ENCODE measurements around the gene RPS6KC1.
"Not testable (repeated sequence)": the region's sequence is repeated elsewhere in the genome, so short reads cannot be mapped to it uniquely, and the experiment has no call there.

Gene RPS6KC1, protein sequence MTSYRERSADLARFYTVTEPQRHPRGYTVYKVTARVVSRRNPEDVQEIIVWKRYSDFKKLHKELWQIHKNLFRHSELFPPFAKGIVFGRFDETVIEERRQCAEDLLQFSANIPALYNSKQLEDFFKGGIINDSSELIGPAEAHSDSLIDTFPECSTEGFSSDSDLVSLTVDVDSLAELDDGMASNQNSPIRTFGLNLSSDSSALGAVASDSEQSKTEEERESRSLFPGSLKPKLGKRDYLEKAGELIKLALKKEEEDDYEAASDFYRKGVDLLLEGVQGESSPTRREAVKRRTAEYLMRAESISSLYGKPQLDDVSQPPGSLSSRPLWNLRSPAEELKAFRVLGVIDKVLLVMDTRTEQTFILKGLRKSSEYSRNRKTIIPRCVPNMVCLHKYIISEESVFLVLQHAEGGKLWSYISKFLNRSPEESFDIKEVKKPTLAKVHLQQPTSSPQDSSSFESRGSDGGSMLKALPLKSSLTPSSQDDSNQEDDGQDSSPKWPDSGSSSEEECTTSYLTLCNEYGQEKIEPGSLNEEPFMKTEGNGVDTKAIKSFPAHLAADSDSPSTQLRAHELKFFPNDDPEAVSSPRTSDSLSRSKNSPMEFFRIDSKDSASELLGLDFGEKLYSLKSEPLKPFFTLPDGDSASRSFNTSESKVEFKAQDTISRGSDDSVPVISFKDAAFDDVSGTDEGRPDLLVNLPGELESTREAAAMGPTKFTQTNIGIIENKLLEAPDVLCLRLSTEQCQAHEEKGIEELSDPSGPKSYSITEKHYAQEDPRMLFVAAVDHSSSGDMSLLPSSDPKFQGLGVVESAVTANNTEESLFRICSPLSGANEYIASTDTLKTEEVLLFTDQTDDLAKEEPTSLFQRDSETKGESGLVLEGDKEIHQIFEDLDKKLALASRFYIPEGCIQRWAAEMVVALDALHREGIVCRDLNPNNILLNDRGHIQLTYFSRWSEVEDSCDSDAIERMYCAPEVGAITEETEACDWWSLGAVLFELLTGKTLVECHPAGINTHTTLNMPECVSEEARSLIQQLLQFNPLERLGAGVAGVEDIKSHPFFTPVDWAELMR

DNA sequence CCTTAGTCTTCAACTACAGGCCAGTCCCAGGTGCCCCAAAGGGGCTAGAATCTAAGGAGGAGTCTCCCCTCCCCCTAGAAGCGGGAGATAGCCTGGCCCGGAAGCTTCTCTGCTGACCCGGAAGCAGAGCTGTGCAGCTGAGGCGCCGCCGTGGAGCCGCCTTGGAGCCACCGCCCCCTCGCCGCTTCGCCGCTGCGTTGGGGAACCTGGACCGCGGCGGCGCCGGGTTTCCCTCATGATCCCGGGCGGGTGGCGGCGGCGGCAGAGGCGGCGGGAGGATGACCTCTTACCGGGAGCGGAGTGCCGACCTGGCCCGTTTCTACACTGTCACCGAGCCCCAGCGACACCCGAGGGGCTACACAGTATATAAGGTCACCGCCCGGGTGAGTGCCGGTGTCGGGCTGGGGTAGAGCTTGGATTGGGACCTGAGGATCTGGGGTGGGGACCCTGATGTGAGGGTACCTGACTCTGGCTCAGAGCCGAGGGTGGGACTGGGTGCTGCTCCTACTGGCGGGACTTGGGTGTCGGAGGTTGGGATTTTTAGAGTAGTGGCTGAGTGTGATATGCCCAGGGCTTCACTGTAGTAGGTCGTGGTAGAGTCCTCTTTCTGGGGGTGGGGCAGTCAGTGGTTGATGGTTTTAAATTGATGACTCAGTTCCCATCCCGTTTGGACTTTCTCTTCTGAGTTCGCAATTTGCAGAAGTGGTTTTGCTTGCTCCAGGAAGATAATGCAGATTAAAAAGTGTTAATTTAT is at the start of gene RPS6KC1:
Gene RPS6KC1, plus strand, starts transcription at position 115 of the 754 bp plus-strand sequence. Its CDS starts 164 bp downstream, at position 279.
- DNase-seq = peak; percentile 76

DNA sequence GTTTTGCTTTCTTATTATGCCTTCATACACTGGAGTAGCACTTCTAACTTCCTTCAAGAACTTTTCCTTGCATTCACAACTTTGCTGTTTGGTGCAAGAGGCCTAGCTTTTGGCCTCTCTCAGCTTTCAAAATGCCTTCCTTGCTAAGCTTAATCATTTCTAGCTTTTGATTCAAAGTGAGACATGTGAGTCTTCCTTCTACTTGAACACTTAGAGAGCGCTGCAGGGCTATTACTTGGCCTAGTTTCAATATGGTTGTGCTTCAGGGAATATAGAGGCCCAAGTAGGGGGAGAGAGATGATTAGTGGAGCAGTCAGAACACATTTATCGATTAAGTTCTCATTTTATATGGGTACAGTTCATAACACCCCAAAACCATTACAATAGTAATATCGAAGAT is 47.8 kb upstream of the RPS6KC1 start:
- no peak for DNase-seq

DNA sequence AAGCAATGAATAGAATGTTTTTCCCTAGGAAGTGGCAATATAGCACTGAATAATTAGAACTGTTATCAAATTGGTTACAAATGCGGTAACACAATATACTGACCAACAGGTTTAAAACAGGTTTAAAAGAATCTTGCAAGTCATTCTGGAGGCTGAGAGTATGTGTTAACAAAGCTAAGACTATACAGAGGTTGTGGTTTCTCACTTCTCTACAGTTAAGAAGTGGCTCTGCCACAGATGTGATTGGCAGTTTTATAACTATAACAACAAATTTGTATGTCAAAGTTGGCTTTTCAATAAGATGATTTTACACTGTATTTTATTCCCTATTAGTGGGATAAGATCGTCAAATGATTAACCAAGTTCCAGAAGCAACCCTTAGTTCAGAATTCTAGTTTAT is 42.5 kb upstream of the RPS6KC1 start:
- DNase-seq = no peak

DNA sequence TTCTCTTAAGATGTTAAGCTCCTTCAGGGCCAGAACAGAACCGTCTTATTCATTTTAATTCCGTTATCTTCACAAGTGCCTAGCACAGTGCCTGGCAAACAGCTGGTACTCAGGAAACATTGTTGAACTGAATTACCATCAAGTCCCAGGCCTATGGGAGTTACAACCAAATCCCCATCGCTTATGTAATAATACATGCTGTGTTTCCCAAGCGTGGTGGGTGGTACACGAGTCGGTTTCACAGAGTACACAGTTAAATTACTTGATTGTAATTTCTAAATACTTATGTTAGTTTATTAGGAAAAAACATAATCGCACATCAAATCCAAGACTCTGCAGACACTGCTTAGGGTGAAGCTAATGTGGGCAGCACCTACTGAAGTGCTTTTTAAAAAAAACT is 36.4 kb upstream of the RPS6KC1 start:
- DNase-seq = no peak

DNA sequence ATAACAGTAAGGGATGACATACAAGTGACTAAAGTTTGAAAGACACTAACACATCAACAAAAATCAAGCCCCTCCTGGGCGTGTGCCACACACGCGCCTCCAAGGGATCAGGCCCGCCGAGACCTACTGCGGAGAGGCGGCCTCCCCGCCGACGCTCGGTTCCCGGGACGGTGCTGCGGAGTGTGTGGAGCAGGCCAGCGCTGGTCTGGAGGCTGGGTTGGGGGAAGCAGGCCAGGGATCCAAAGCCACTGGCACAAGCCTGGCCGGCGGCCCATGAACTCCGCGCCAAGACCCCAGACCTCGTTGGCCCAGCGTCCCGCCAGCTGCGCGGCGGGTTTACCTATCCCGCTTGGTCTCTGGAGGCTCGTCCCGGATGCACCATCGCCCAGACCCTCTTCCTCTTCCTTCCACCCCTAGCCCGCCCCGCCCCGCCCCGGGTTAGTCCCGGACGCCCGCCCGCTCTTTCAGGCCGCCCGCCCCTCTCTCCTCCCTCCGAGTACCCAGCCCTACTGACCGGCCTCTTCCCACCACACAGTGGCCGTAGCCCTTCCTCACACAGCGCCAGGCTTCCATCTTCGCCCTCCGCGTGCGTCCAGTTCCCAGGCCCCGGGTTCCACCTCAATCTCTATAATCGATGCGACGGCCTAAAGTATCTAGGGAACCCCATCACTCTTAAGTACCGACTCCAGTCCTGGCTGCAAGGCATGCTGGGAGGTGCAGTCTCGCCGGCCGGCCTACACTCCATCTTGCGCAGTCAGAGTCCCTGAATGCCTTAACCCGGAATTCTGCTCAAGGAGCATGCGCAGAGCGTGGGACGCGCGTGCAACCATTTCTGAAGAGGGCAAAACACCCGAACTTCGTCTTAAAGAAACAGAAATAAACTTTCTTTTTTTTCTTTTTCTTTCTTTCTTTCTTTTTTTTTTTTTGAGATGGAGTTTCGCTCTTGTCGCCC is 35.7 kb upstream of the RPS6KC1 start, which contains the start of gene ANGEL2:
Gene ANGEL2, minus strand, starts transcription at position 769 of the 952 bp plus-strand sequence. Its CDS starts 196 bp downstream, at position 573.
- peak; percentile 92 for DNase-seq

GRCh38 chr1:213017447-213018273 is 33.4 kb upstream of the RPS6KC1 start:
- DNase-seq = no peak

- no peak for DNase-seq
Measured at GRCh38 chr1:213019450-213019849, 31.6 kb upstream of the RPS6KC1 start.

DNA sequence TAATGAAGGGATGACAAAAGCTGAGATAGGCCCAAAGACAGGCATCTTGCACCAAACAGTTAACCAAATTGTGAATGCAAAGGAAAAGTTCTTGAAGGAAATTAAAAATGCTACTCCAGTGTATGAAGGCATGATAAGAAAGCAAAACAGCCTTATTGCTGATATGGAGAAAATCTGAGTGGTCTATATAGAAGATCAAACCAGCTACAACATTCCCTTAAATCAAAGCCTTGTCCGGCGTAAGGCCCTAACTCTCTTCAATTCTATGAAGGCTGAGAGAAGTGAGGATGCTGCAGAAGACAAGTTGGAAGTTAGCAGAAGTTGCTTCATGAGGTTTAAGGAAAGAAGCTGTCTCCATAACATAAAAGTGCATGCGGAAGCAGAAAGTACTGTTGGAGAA is 31.0 kb upstream of the RPS6KC1 start:
- DNase-seq = no peak

- not testable (repeated sequence) for DNase-seq
Measured at GRCh38 chr1:213027024-213027423, 24.0 kb upstream of the RPS6KC1 start.

DNA sequence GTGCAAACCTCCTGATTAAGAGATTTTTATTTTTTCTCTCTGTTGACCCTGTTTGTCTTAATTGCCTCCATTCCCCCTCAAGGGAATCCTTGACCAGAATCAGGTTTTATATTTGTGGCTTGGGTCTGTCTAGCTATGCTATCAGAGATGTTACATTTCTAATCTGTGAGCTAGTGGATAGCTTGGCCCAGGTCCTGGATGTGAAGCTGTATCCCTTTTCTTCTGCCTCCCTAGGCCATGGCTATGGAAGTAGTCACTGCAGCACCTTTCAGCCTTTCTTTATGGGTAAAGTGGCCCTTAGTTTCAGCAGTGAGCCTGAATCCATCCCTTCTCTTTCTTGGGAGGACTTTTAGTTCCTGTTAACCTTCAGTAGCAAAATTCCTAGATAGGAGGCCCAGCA is 18.4 kb upstream of the RPS6KC1 start:
- no peak for DNase-seq

- no peak for DNase-seq
Measured at GRCh38 chr1:213034713-213035112, 16.3 kb upstream of the RPS6KC1 start.

- DNase-seq = no peak
Measured at GRCh38 chr1:213035573-213035972, 15.5 kb upstream of the RPS6KC1 start.

GRCh38 chr1:213041443-213041842 is 9.6 kb upstream of the RPS6KC1 start:
- DNase-seq = no peak

DNA sequence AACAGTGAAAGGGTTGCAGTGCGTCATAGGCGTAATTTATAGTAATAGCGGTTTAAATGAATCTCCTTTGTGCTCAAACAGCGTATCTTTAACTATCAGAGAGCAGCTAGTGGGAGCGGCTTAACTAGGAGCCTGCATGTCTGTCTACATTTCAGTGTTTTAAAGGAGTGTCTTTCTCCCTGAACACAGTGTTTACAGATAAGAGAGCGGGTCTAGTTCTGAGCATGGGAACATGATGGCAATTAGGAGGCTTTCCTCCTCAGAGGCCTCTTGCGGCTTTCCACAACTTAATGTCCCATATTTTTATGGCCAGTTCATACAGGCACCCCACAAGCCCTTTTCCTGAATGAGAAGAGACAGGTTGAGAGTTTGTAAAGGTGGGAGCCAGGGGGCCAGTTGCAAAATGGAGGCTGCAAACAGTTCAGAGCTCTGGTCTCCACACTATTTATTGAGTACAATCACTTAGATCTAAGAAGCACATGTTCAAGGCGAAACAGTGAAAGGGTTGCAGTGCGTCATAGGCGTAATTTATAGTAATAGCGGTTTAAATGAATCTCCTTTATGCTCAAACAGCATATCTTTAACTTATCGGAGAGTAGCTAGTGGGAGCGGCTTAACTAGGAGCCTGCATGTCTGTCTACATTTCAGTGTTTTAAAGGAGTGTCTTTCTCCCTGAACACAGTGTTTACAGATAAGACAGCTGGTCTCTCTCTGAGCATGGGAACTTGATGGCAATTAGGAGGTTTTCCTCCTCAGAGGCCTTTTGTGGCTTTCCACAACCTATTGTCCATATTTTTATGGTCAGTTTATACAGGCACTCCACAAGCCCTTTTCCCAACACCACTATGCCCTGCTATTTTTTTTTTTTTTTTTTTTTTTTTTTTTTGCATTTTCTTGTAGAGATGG is 5.5 kb upstream of the RPS6KC1 start:
- DNase-seq = not testable (repeated sequence)

DNA sequence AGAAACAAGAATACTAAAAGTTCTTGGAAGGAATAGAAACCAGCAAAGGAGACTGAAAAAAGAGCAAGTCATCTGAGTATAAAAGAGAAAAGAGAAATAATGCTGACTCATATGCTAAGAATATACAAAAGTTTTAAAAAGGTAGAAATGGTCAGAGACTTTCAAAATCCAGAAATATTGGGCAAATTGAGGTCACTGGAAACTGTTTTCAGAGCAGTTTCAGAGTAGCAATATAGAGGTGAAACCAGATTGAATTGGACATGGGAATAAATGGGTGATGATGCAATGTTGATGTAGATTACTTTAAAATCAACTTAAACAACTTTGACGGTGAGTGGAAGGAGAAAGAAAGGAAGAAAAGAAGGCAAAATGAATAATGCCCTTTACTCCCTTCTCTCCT is 1.8 kb upstream of the RPS6KC1 start:
- no peak for DNase-seq

GRCh38 chr1:213050745-213051126 is 305 bp upstream of the RPS6KC1 start:
- no peak for DNase-seq

GRCh38 chr1:213051881-213052202 is 801 bp downstream of the RPS6KC1 start:
- DNase-seq = no peak

DNA sequence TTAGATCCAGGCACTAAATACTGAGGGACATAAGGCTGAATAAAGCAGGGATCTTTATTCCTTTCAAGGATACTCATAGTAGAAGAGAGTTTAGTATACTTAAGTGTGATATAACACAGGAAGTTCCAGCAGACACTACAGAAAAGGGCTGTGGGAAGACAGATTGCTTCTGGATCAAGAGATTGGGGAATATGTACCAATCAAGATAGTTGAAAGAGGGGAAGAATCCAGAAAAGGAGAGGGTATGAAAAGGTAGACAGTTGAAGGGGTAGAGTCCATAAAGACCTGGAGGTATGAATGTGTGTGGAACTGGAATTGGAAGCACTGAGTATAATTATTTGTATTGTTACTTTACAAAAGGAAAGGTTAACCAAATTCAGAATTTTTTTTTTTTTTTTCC is 2.4 kb downstream of the RPS6KC1 start:
- no peak for DNase-seq

DNA sequence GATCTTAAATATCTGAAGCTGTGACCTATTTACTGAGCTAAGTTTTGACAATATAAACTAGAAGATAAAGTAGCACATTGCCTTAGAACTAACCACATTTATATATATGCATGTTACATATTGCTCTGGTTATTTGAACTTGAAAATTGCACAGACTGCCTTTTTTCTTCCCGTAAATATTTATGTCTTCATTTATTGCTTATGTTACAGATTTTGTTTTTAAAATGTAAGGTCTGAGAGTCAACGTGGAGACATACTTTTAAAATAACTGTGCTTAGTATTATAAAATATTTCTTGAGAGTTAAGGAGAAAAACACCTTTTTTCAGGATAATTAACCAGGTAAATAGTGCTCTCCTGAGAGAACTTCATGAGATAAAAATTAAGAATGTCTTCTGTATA is 3.1 kb downstream of the RPS6KC1 start:
- no peak for DNase-seq
